GM23338 (cell line): ENCODE results near the gene PTPN12. TPM values are rescaled to one million over a fixed set of nuclear protein-coding genes. Genes with fewer than 3 reads are reported as not detected.

Source experiments
- ATAC-seq: fragments of 200-7000 bp; cut with Tn5 transposase; 3 replicates; pipeline ENCODE4 v1.9.1; 2020
- DNase-seq: peaks from one replicate; pipeline ENCODE4 v3.0.0-alpha.2; 2015; ENCODE audit warnings: low spot score
- H2AFZ ChIP-seq: fragments of 200-600 bp; sonication (generic); 2 replicates; pipeline ENCODE4 v1.8.0; 2016; ENCODE audit warnings: antibody characterized with exemption, mild to moderate bottlenecking, moderate library complexity
- H3F3A ChIP-seq: fragments of 200-600 bp; sonication (generic); replicated peaks from 2 replicates; pipeline ENCODE4 v1.8.0; 2017; ENCODE audit warnings: antibody characterized with exemption, mixed run types, low read depth
- H3K27ac ChIP-seq: fragments of 200-600 bp; sonication (generic); 2 replicates; pipeline ENCODE4 v1.6.1; 2016; ENCODE audit warnings: low read depth
- H3K27me3 ChIP-seq: fragments of 200-600 bp; sonication (generic); 2 replicates; pipeline ENCODE4 v1.8.0; 2016; ENCODE audit warnings: mild to moderate bottlenecking, mixed run types, moderate library complexity; ENCODE audit not compliant: insufficient read depth
- H3K36me3 ChIP-seq: fragments of 200-600 bp; sonication (generic); 2 replicates; pipeline ENCODE4 v1.8.0; 2016; ENCODE audit warnings: mild to moderate bottlenecking; ENCODE audit not compliant: insufficient read depth
- H3K4me1 ChIP-seq: fragments of 200-600 bp; sonication (generic); 2 replicates; pipeline ENCODE4 v1.8.0; 2016; ENCODE audit warnings: mild to moderate bottlenecking, moderate library complexity; ENCODE audit not compliant: insufficient read depth
- H3K4me2 ChIP-seq: fragments of 200-600 bp; sonication (generic); 2 replicates; pipeline ENCODE4 v1.7.1; 2017; ENCODE audit warnings: mixed run types
- H3K4me3 ChIP-seq: fragments of 200-600 bp; sonication (generic); 2 replicates; pipeline ENCODE4 v1.6.1; 2016; ENCODE audit warnings: mixed run types
- H3K79me2 ChIP-seq: fragments of 200-600 bp; sonication (generic); replicated peaks from 2 replicates; pipeline ENCODE4 v1.8.0; 2017; ENCODE audit warnings: mild to moderate bottlenecking; ENCODE audit not compliant: insufficient read depth
- H3K9me2 ChIP-seq: fragments of 200-600 bp; sonication (generic); 2 replicates; pipeline ENCODE4 v1.8.0; 2017; ENCODE audit not compliant: insufficient read depth
- H4K20me1 ChIP-seq: fragments of 200-600 bp; sonication (generic); replicated peaks from 2 replicates; pipeline ENCODE4 v1.8.0; 2017; ENCODE audit warnings: mild to moderate bottlenecking; ENCODE audit not compliant: insufficient read depth
- H3K27ac Mint-ChIP-seq: 2 replicates; pipeline ENCODE4 v1.8.0; 2020; ENCODE audit warnings: inconsistent platforms, mild to moderate bottlenecking, moderate library complexity, mixed read lengths
- H3K27me3 Mint-ChIP-seq: 3 replicates; pipeline ENCODE4 v1.8.0; 2022; ENCODE audit warnings: low read depth, mild to moderate bottlenecking, moderate library complexity, mixed read lengths, inconsistent platforms; ENCODE audit not compliant: insufficient read depth, poor library complexity
- H3K36me3 Mint-ChIP-seq: 3 replicates; pipeline ENCODE4 v1.8.0; 2021; ENCODE audit warnings: low read depth, mild to moderate bottlenecking, inconsistent platforms, moderate library complexity, mixed read lengths
- H3K4me1 Mint-ChIP-seq: 3 replicates; pipeline ENCODE4 v1.8.0; 2020; ENCODE audit warnings: mild to moderate bottlenecking, inconsistent platforms, mixed read lengths
- H3K4me3 Mint-ChIP-seq: 3 replicates; pipeline ENCODE4 v1.8.0; 2021; ENCODE audit warnings: moderate library complexity, mild to moderate bottlenecking, inconsistent platforms, mixed read lengths
- H3K9me3 Mint-ChIP-seq: 3 replicates; pipeline ENCODE4 v1.8.0; 2020; ENCODE audit warnings: moderate library complexity, mild to moderate bottlenecking, inconsistent platforms, mixed read lengths
- EZH2phosphoT487 ChIP-seq: fragments of 200-600 bp; sonication (generic); IDR thresholded peaks from one replicate; pipeline ENCODE4 v1.8.1; 2018; ENCODE audit warnings: antibody characterized with exemption; ENCODE audit not compliant: unreplicated experiment
- JUNB ChIP-seq: IDR thresholded peaks from one replicate; pipeline ENCODE4 v1.6.1; 2016; ENCODE audit warnings: antibody characterized with exemption; ENCODE audit not compliant: unreplicated experiment
- NANOG ChIP-seq: IDR thresholded peaks from 2 replicates; pipeline ENCODE4 v1.6.1; 2016; ENCODE audit warnings: antibody characterized with exemption, borderline replicate concordance
- STAT1 ChIP-seq: IDR thresholded peaks from one replicate; pipeline ENCODE4 v1.6.1; 2016; ENCODE audit warnings: antibody characterized with exemption; ENCODE audit not compliant: unreplicated experiment
- ZNF331 ChIP-seq: fragments of 250-450 bp; sonication (Bioruptor Pico); IDR thresholded peaks from 2 replicates; pipeline ENCODE4 v1.5.0; 2020; ENCODE audit warnings: low read depth, mild to moderate bottlenecking, moderate library complexity
- polyA plus RNA-seq: library from polyadenylated mRNA; unstranded; fragments of >200 nt; fragmentation: Nextera tagmentation; extraction: Ambion mirVana; gene quantifications from 2 replicates; pipeline ENCODE4 v1.2.1, GENCODE V29; 2016
- total RNA-seq: library from RNA; depleted of rRNA; stranded (reverse); fragments of >200 nt; shearing (Covaris generic); gene quantifications from 2 replicates; pipeline ENCODE4 v1.2.3, GENCODE V29; 2014
- TF ChIP-seq, protein P1 (sequence below): fragments of 250-450 bp; sonication (Bioruptor Pico); IDR thresholded peaks from 2 replicates; pipeline ENCODE4 v1.5.0; 2020; ENCODE audit warnings: mild to moderate bottlenecking, moderate library complexity
- TF ChIP-seq, protein P2 (sequence below), 2 experiments: fragments of 200-600 bp in 1 of 2; sonication (generic) in 1 of 2; conservative IDR thresholded peaks; 2 replicates each; pipeline versions ENCODE4 v1.5.1 to v1.6.1; 2016 to 2017; ENCODE audit warnings: antibody characterized with exemption in 2 of 2, low read depth in 2 of 2, mild to moderate bottlenecking in 2 of 2, moderate library complexity in 1 of 2
- TF ChIP-seq, protein P3 (sequence below): IDR thresholded peaks from one replicate; pipeline ENCODE4 v1.6.1; 2018; ENCODE audit warnings: antibody characterized with exemption; ENCODE audit not compliant: unreplicated experiment

Gene PTPN12
- total and polyA plus RNA-seq, 2 experiments from 2014 or later, result 58.8 to 187 TPM

DNA sequence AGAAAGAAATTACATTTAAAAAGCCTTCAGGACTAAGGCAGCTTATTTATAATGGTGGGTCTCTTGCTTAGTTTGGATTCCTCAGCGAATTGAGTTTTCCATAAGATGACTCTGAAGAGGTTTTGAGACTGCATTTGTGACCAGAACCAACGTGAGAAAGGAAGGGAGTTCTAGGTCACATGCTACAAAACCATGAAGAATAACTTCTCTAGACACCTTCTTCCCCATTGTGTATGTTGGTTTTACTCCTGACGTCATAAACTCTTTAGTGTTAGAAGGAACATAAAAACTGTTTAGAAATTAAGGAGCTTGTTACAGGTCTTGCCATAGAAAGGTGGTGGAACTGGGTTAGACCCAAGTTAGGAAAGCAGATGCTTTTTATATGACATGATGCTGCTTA is 11.1 kb downstream of the PTPN12 start:
- Histone ChIP-seq H3K79me2 (peaks cover 100% of the 10 kb centered on the region), H3K27me3 (no peaks in the 10 kb centered on the region), H3K27ac (no peak overlapping the region), H3K4me1 (peaks cover 44% of the 10 kb centered on the region), H4K20me1 (peaks cover 86% of the 10 kb centered on the region), H3F3A (no peaks in the 10 kb centered on the region), H3K36me3 (no peaks in the 10 kb centered on the region), H3K4me3 (no peak overlapping the region), H3K9me2 (no peaks in the 10 kb centered on the region), H2AFZ (no peak overlapping the region), H3K4me2 (no peak overlapping the region)
- Mint-ChIP-seq H3K27ac (no peak overlapping the region), H3K27me3 (no peaks in the 10 kb centered on the region), H3K9me3 (no peaks in the 10 kb centered on the region), H3K4me1 (peaks cover 47% of the 10 kb centered on the region), H3K36me3 (peaks cover 10% of the 10 kb centered on the region; the same call in 2 of the 3 replicates), H3K4me3 (no peak overlapping the region)
- ATAC-seq (no peak), DNase-seq (no peak)
- no peak for TF ChIP-seq NANOG
- TF ChIP-seq, protein P1, sequence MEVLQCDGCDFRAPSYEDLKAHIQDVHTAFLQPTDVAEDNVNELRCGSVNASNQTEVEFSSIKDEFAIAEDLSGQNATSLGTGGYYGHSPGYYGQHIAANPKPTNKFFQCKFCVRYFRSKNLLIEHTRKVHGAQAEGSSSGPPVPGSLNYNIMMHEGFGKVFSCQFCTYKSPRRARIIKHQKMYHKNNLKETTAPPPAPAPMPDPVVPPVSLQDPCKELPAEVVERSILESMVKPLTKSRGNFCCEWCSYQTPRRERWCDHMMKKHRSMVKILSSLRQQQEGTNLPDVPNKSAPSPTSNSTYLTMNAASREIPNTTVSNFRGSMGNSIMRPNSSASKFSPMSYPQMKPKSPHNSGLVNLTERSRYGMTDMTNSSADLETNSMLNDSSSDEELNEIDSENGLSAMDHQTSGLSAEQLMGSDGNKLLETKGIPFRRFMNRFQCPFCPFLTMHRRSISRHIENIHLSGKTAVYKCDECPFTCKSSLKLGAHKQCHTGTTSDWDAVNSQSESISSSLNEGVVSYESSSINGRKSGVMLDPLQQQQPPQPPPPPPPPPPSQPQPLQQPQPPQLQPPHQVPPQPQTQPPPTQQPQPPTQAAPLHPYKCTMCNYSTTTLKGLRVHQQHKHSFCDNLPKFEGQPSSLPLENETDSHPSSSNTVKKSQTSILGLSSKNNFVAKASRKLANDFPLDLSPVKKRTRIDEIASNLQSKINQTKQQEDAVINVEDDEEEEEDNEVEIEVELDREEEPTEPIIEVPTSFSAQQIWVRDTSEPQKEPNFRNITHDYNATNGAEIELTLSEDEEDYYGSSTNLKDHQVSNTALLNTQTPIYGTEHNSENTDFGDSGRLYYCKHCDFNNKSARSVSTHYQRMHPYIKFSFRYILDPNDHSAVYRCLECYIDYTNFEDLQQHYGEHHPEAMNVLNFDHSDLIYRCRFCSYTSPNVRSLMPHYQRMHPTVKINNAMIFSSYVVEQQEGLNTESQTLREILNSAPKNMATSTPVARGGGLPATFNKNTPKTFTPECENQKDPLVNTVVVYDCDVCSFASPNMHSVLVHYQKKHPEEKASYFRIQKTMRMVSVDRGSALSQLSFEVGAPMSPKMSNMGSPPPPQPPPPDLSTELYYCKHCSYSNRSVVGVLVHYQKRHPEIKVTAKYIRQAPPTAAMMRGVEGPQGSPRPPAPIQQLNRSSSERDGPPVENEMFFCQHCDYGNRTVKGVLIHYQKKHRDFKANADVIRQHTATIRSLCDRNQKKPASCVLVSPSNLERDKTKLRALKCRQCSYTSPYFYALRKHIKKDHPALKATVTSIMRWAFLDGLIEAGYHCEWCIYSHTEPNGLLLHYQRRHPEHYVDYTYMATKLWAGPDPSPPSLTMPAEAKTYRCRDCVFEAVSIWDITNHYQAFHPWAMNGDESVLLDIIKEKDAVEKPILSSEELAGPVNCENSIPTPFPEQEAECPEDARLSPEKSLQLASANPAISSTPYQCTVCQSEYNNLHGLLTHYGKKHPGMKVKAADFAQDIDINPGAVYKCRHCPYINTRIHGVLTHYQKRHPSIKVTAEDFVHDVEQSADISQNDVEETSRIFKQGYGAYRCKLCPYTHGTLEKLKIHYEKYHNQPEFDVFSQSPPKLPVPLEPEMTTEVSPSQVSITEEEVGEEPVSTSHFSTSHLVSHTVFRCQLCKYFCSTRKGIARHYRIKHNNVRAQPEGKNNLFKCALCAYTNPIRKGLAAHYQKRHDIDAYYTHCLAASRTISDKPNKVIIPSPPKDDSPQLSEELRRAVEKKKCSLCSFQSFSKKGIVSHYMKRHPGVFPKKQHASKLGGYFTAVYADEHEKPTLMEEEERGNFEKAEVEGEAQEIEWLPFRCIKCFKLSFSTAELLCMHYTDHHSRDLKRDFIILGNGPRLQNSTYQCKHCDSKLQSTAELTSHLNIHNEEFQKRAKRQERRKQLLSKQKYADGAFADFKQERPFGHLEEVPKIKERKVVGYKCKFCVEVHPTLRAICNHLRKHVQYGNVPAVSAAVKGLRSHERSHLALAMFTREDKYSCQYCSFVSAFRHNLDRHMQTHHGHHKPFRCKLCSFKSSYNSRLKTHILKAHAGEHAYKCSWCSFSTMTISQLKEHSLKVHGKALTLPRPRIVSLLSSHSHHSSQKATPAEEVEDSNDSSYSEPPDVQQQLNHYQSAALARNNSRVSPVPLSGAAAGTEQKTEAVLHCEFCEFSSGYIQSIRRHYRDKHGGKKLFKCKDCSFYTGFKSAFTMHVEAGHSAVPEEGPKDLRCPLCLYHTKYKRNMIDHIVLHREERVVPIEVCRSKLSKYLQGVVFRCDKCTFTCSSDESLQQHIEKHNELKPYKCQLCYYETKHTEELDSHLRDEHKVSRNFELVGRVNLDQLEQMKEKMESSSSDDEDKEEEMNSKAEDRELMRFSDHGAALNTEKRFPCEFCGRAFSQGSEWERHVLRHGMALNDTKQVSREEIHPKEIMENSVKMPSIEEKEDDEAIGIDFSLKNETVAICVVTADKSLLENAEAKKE (CRISPR knock-in tag), result no peak

DNA sequence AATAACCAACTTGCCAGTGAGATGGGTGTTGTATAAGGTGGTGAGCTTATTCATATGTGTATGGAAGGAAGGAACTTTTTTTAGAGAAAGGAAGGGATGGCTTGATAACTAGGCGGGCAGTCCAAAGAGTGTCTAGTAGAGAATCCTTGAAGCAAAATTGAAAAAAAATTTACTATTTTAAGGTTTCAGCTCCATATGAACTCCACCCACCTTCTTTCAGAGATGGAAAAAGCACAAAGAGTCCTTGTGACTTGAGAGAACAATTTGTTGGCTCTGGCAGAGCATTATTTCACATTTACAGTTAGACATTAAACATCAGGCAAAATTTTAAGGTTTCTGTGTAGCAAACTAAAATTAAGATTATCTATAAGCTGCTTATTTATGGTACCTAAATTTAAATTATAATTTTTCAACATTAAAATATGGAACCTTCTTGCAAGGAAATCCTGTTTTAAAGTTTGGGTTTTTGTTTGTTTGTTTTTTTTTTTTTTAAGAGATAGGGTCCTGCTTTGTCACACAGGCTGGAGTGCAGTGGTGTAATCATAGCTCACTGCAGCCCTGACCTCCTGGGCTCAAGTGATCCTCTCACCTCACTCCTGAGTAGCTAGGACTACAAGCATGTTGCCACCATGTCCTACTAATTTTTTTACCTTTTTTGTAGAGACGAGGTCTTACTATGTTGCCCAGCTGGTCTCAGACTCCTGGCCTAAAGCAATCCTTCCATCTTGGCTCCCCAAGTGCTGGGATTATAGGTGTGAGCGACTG is 12.2 kb downstream of the PTPN12 start:
- no peak overlapping the region for H2AFZ ChIP-seq
- peak; percentile 53 for ATAC-seq
- no peaks in the 10 kb centered on the region for H3K9me2 ChIP-seq
- H3K36me3 Mint-ChIP-seq, result peaks cover 4% of the 10 kb centered on the region; the same call in 2 of the 3 replicates
- peak overlapping the region; percentile 0; the same call in 1 of the 2 replicates for H3K27ac Mint-ChIP-seq
- H4K20me1 ChIP-seq, result peaks cover 77% of the 10 kb centered on the region
- no peaks in the 10 kb centered on the region for H3K27me3 ChIP-seq
- no peak for DNase-seq
- no peak overlapping the region for H3K4me3 ChIP-seq
- peaks cover 37% of the 10 kb centered on the region for H3K4me1 ChIP-seq
- H3K4me1 Mint-ChIP-seq, result peaks cover 46% of the 10 kb centered on the region
- no peaks in the 10 kb centered on the region for H3K27me3 Mint-ChIP-seq
- H3K27ac ChIP-seq, result no peak overlapping the region
- no peak overlapping the region for H3K4me3 Mint-ChIP-seq
- H3F3A ChIP-seq, result no peaks in the 10 kb centered on the region
- H3K79me2 ChIP-seq, result peaks cover 100% of the 10 kb centered on the region
- H3K9me3 Mint-ChIP-seq, result no peaks in the 10 kb centered on the region
- no peak overlapping the region for H3K4me2 ChIP-seq
- no peaks in the 10 kb centered on the region for H3K36me3 ChIP-seq
- TF ChIP-seq, protein P2, sequence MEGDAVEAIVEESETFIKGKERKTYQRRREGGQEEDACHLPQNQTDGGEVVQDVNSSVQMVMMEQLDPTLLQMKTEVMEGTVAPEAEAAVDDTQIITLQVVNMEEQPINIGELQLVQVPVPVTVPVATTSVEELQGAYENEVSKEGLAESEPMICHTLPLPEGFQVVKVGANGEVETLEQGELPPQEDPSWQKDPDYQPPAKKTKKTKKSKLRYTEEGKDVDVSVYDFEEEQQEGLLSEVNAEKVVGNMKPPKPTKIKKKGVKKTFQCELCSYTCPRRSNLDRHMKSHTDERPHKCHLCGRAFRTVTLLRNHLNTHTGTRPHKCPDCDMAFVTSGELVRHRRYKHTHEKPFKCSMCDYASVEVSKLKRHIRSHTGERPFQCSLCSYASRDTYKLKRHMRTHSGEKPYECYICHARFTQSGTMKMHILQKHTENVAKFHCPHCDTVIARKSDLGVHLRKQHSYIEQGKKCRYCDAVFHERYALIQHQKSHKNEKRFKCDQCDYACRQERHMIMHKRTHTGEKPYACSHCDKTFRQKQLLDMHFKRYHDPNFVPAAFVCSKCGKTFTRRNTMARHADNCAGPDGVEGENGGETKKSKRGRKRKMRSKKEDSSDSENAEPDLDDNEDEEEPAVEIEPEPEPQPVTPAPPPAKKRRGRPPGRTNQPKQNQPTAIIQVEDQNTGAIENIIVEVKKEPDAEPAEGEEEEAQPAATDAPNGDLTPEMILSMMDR (conservative IDR thresholded peaks at IDR 0.05; ENCODE audit: low read depth in 2 of 2), result no peak
- no peak for TF ChIP-seq STAT1
- TF ChIP-seq JUNB, result no peak
- TF ChIP-seq EZH2phosphoT487, result no peak
- TF ChIP-seq ZNF331 (CRISPR knock-in tag), result no peak
- TF ChIP-seq, protein P3, sequence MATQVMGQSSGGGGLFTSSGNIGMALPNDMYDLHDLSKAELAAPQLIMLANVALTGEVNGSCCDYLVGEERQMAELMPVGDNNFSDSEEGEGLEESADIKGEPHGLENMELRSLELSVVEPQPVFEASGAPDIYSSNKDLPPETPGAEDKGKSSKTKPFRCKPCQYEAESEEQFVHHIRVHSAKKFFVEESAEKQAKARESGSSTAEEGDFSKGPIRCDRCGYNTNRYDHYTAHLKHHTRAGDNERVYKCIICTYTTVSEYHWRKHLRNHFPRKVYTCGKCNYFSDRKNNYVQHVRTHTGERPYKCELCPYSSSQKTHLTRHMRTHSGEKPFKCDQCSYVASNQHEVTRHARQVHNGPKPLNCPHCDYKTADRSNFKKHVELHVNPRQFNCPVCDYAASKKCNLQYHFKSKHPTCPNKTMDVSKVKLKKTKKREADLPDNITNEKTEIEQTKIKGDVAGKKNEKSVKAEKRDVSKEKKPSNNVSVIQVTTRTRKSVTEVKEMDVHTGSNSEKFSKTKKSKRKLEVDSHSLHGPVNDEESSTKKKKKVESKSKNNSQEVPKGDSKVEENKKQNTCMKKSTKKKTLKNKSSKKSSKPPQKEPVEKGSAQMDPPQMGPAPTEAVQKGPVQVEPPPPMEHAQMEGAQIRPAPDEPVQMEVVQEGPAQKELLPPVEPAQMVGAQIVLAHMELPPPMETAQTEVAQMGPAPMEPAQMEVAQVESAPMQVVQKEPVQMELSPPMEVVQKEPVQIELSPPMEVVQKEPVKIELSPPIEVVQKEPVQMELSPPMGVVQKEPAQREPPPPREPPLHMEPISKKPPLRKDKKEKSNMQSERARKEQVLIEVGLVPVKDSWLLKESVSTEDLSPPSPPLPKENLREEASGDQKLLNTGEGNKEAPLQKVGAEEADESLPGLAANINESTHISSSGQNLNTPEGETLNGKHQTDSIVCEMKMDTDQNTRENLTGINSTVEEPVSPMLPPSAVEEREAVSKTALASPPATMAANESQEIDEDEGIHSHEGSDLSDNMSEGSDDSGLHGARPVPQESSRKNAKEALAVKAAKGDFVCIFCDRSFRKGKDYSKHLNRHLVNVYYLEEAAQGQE, result no peak
